HepG2 (cell line): ENCODE results near the gene C3orf38. TPM values are rescaled to one million over a fixed set of nuclear protein-coding genes. Genes with fewer than 3 reads are reported as not detected.

Source experiments
- ELF1 ChIP-seq: sonication (generic); formaldehyde crosslinking; IDR thresholded peaks from 2 replicates; pipeline ENCODE4 v1.4.0; 2020; ENCODE audit warnings: missing genetic modification reagents
- KDM3A ChIP-seq: IDR thresholded peaks from 2 replicates; pipeline ENCODE4 v1.6.1; 2018; ENCODE audit warnings: low read depth, missing compliant biosample characterization
- MAX ChIP-seq: IDR thresholded peaks from 2 replicates; pipeline ENCODE4 v1.6.1; 2012; ENCODE audit warnings: inconsistent platforms
- NFYB ChIP-seq: sonication (generic); formaldehyde crosslinking; IDR thresholded peaks from 2 replicates; pipeline ENCODE4 v1.4.0; 2020; ENCODE audit warnings: missing genetic modification reagents
- NFYC ChIP-seq: IDR thresholded peaks from 2 replicates; pipeline ENCODE4 v1.6.1; 2016; ENCODE audit warnings: missing genetic modification reagents, missing compliant biosample characterization
- NRL ChIP-seq: sonication (generic); formaldehyde crosslinking; IDR thresholded peaks from 2 replicates; pipeline ENCODE4 v1.5.0; 2020; ENCODE audit warnings: missing genetic modification reagents, mild to moderate bottlenecking, moderate library complexity, borderline replicate concordance
- POGZ ChIP-seq: sonication (generic); formaldehyde crosslinking; IDR thresholded peaks from 2 replicates; pipeline ENCODE4 v1.4.0; 2020; ENCODE audit warnings: mild to moderate bottlenecking, missing genetic modification reagents
- SAP130 ChIP-seq: IDR thresholded peaks from 2 replicates; pipeline ENCODE4 v1.6.1; 2016; ENCODE audit warnings: low read depth
- TBL1XR1 ChIP-seq: fragments of 150-350 bp; IDR thresholded peaks from 2 replicates; pipeline ENCODE4 v1.6.1; 2014; ENCODE audit warnings: borderline replicate concordance, low read length; ENCODE audit not compliant: partially characterized antibody
- TSC22D2 ChIP-seq: sonication (generic); formaldehyde crosslinking; IDR thresholded peaks from 2 replicates; pipeline ENCODE4 v1.5.1; 2020; ENCODE audit warnings: missing genetic modification reagents, mild to moderate bottlenecking, borderline replicate concordance
- ZNF12 ChIP-seq: sonication (generic); formaldehyde crosslinking; IDR thresholded peaks from 2 replicates; pipeline ENCODE4 v1.5.0; 2020; ENCODE audit warnings: missing genetic modification reagents
- ZNF34 ChIP-seq: sonication (generic); formaldehyde crosslinking; IDR thresholded peaks from 2 replicates; pipeline ENCODE4 v1.4.0; 2020; ENCODE audit warnings: mild to moderate bottlenecking, missing genetic modification reagents, borderline replicate concordance
- ZNF496 ChIP-seq: sonication (generic); formaldehyde crosslinking; IDR thresholded peaks from 2 replicates; pipeline ENCODE4 v1.8.1; 2023; ENCODE audit warnings: mild to moderate bottlenecking, moderate library complexity, missing genetic modification reagents; ENCODE audit not compliant: insufficient replicate concordance
- ZNF543 ChIP-seq: sonication (generic); formaldehyde crosslinking; IDR thresholded peaks from 2 replicates; pipeline ENCODE4 v1.4.0; 2020; ENCODE audit warnings: mild to moderate bottlenecking, missing genetic modification reagents
- polyA plus RNA-seq, 8 experiments: library from polyadenylated mRNA; depleted of rRNA in 3 of 8; stranded (reverse) in 7 of 8; unstranded in 1 of 8; fragments of >200 nt; fragmentation: Illumina TruSeq in 4 of 8; extraction: Trizol in 4 of 8; gene quantifications; 2 replicates each; pipeline versions ENCODE4 v1.2.1 to v1.2.3, GENCODE V29; 2011 to 2016; ENCODE audit warnings: low read depth in 4 of 8, missing spikeins in 1 of 8, mixed read lengths in 1 of 8; ENCODE audit not compliant: insufficient read depth in 1 of 8
- total RNA-seq, 5 experiments: library from RNA; depleted of rRNA; stranded (reverse); fragments of >200 nt; fragmentation: Illumina TruSeq; extraction: Trizol; gene quantifications; 2 replicates each; pipeline ENCODE4 v1.2.3, GENCODE V29; 2016; ENCODE audit warnings: low read depth in 1 of 5
- TF ChIP-seq, protein P1 (sequence below): sonication (generic); formaldehyde crosslinking; IDR thresholded peaks from 2 replicates; pipeline ENCODE4 v1.4.0; 2020; ENCODE audit warnings: missing genetic modification reagents, borderline replicate concordance
- TF ChIP-seq, protein P2 (sequence below): IDR thresholded peaks from 2 replicates; pipeline ENCODE4 v1.6.1; 2016; ENCODE audit warnings: low read depth

The C3orf38 gene
- total and polyA plus RNA-seq, 2 of the 13 experiments (the other 11 are each of a cell fraction or from before 2014, with no cell fraction given) = 6.0 to 17.5 TPM

- TF ChIP-seq POGZ (peak; percentile 89), ZNF34 (CRISPR knock-in tag) (no peak), NRL (no peak), TBL1XR1 (no peak), KDM3A (CRISPR knock-in tag) (no peak), MAX (peak; percentile 24; the same call in 1 of the 2 replicates), ZNF12 (CRISPR knock-in tag) (no peak), TSC22D2 (CRISPR knock-in tag) (no peak), NFYB (CRISPR knock-in tag) (peak; percentile 84), ZNF496 (CRISPR knock-in tag) (no peak), NFYC (CRISPR knock-in tag) (peak; percentile 87), SAP130 (CRISPR knock-in tag) (peak; percentile 39; the same call in 1 of the 2 replicates), ZNF543 (CRISPR knock-in tag) (no peak), ELF1 (CRISPR knock-in tag) (peak; percentile 64)
- TF ChIP-seq, protein P1, sequence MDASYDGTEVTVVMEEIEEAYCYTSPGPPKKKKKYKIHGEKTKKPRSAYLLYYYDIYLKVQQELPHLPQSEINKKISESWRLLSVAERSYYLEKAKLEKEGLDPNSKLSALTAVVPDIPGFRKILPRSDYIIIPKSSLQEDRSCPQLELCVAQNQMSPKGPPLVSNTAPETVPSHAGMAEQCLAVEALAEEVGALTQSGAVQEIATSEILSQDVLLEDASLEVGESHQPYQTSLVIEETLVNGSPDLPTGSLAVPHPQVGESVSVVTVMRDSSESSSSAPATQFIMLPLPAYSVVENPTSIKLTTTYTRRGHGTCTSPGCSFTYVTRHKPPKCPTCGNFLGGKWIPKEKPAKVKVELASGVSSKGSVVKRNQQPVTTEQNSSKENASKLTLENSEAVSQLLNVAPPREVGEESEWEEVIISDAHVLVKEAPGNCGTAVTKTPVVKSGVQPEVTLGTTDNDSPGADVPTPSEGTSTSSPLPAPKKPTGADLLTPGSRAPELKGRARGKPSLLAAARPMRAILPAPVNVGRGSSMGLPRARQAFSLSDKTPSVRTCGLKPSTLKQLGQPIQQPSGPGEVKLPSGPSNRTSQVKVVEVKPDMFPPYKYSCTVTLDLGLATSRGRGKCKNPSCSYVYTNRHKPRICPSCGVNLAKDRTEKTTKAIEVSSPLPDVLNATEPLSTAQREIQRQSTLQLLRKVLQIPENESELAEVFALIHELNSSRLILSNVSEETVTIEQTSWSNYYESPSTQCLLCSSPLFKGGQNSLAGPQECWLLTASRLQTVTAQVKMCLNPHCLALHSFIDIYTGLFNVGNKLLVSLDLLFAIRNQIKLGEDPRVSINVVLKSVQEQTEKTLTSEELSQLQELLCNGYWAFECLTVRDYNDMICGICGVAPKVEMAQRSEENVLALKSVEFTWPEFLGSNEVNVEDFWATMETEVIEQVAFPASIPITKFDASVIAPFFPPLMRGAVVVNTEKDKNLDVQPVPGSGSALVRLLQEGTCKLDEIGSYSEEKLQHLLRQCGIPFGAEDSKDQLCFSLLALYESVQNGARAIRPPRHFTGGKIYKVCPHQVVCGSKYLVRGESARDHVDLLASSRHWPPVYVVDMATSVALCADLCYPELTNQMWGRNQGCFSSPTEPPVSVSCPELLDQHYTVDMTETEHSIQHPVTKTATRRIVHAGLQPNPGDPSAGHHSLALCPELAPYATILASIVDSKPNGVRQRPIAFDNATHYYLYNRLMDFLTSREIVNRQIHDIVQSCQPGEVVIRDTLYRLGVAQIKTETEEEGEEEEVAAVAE (CRISPR knock-in tag) = peak; percentile 24; the same call in 1 of the 2 replicates
- TF ChIP-seq, protein P2, sequence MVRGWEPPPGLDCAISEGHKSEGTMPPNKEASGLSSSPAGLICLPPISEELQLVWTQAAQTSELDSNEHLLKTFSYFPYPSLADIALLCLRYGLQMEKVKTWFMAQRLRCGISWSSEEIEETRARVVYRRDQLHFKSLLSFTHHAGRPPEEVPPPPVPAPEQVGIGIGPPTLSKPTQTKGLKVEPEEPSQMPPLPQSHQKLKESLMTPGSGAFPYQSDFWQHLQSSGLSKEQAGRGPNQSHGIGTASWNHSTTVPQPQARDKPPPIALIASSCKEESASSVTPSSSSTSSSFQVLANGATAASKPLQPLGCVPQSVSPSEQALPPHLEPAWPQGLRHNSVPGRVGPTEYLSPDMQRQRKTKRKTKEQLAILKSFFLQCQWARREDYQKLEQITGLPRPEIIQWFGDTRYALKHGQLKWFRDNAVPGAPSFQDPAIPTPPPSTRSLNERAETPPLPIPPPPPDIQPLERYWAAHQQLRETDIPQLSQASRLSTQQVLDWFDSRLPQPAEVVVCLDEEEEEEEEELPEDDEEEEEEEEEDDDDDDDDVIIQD (CRISPR knock-in tag) = peak; percentile 73; the same call in 1 of the 2 replicates
Observed at GRCh38 chr3:88189361-88189810, 39.6 kb downstream of the C3orf38 start (continued).
